Measurements from ENCODE around the gene MYEOV. TPM values are rescaled to one million over a fixed set of nuclear protein-coding genes. Genes with fewer than 3 reads are reported as not detected.
A peak's percentile ranks its signal among the peaks of the same experiment; 100 is the strongest.

MYEOV gene
- total RNA-seq, 1 donor from 2014 or later, result 0.39 TPM

DNA sequence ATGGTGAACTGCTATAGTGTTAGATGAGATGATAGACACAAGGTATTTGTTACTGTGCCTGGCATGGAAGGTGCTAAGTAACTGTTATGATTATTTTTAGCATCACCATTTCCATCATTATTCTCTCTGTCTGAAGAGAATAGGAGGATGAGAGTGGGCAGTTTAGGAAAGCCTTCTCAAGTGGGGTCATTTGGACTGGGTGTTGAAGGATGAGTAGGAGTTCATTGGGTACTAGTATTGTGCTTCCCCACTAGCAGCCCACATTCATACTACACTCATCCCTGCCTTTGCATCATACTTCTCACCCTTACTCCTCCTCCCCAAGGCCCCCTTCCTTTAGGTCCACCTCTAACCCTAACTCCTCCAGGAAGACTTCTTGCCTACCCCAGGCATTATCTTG, 20.6 kb downstream of the MYEOV start:
- DNase-seq (ENCODE audit: low read depth in 2 of 2), result no peak

DNA sequence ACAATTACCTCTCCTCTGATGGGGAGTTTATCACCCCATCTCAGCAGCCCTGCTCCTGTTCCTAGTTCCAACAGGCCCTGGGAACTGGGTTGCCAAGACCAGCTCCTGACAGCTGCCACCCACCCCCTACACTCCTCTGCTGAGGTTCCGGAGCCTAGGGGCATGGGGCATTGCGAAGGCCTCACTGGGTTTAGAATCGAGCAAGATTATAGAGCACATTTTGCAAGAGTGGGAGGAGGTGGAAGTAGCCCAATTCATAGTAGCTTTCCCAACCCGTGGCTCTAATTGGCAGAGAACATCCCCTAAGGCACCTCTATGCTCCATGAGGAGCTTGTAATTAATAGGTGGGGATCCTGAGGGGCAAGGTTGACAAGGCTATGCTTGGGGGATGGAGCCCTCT, 23.0 kb downstream of the MYEOV start:
- no peak for DNase-seq (ENCODE audit: low read depth in 2 of 2)

DNA sequence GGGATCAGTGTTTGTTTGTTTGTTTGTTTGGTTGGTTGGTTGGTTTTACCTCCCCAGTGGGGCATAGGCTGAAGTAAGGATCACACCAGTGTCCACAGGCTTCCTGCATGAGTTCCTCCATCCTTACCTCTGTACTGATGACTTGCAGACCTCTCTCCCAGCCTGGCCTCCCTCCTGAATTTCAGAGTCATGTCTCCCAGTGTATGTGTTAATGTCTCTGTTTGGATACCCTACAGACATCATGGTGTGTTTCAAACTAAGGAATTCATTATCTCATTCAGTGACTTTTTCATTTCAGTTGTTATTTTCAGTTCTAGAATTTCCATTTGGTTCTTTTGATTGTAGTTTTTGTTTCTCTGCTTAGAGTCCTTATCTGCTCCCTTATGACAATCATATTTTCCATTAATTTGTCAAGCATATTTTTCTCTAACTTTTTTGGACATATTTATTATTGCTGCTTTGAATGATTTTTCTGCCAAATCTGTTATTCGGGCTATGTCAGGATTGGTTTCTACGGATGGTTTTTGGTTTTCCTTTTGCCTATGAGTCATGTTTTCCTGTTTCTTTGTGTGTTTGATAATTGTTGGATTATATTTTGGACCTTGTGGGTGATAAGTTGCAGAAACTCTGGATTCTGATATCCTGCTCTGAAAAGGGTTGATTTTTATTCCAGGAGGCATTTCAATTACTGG, 23.6 kb downstream of the MYEOV start:
- peak in 1 of 2 donors; percentile 57 for DNase-seq (ENCODE audit: low read depth in 2 of 2)

GRCh38 chr11:69318093-69318420, 24.1 kb downstream of the MYEOV start:
- no peak for DNase-seq (ENCODE audit: low read depth in 2 of 2)

- DNase-seq (ENCODE audit: low read depth in 2 of 2), result no peak
These were observed 25.5 kb downstream of the MYEOV start for GRCh38 chr11:69319255-69320106.

GRCh38 chr11:69320326-69320725, 26.4 kb downstream of the MYEOV start:
- no peak for DNase-seq (ENCODE audit: low read depth in 2 of 2)

GRCh38 chr11:69320756-69321741, 27.1 kb downstream of the MYEOV start:
- DNase-seq (ENCODE audit: low read depth in 2 of 2), result peak in 1 of 2 donors; percentile 51

- peak in 1 of 2 donors; percentile 69 for DNase-seq (ENCODE audit: low read depth in 2 of 2)
These were observed 28.0 kb downstream of the MYEOV start for GRCh38 chr11:69321877-69322361.

- no peak for DNase-seq (ENCODE audit: low read depth in 2 of 2)
These were observed 31.5 kb downstream of the MYEOV start for GRCh38 chr11:69325446-69325845.

- DNase-seq (ENCODE audit: low read depth in 2 of 2), result no peak
These were observed 32.8 kb downstream of the MYEOV start for GRCh38 chr11:69326622-69327219.

GRCh38 chr11:69327741-69328191, 33.8 kb downstream of the MYEOV start:
- no peak for DNase-seq (ENCODE audit: low read depth in 2 of 2)

GRCh38 chr11:69328231-69328630, 34.3 kb downstream of the MYEOV start:
- DNase-seq (ENCODE audit: low read depth in 2 of 2), result no peak

GRCh38 chr11:69329581-69329980, 35.6 kb downstream of the MYEOV start:
- DNase-seq (ENCODE audit: low read depth in 2 of 2), result no peak

DNA sequence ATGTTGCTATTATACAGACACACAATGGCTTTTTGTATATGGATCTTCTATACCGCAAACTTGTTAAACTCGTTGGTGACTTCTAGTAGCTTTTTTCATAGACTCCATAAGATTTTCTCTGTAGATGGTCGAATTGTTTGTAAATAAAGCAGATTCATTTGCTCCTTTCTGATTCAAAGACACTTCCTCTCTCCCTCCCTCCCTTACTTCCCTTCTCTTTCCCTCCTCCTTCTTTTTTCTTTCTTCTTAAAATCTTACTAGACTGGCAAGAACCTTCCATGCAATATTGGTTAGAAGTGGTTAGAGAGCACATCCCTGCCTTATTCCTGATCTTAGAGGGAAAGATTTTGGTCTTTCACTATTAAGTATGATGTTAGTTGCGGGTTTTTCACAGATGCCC, 36.4 kb downstream of the MYEOV start:
- no peak for DNase-seq (ENCODE audit: low read depth in 2 of 2)

- DNase-seq (ENCODE audit: low read depth in 2 of 2), result no peak
These were observed 39.3 kb downstream of the MYEOV start for GRCh38 chr11:69333149-69333710.

GRCh38 chr11:69333879-69334278, 39.9 kb downstream of the MYEOV start:
- DNase-seq (ENCODE audit: low read depth in 2 of 2), result no peak

DNA sequence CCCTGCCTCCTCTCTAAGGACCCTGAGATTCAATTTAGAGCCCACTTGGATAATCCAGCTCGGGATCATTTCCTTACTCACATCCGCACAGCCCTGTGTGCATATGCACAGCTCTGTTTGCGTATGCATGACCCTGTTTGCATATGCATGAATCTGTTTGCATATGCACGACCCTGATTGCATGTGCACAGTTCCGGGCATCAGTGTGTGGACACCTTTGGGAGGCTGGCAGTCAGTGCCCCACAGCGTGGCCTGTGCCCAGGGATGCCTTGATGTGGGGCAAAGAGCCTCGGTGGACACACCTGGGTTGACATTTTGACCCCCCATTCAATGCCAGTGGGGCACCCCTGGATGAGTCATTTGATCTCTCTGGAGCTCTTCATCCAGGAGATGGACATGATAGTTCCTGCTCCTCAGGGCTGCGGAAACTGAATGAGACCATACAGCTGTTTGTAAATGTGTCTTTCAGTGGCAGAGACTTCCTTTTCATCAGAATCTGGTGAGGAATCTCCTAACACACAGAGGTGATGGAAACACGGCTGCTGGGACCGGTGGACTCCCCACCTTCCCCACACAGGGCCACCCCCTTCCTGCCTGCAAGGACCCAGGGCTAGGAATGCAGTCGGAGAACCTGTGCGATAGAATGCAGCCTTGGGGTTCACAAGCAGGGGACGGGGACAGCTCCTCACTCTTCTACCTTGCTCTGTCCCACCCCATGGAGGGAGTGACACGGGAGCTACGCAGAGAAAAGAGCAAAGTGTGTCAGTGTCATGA, 41.2 kb downstream of the MYEOV start:
- no peak for DNase-seq (ENCODE audit: low read depth in 2 of 2)

GRCh38 chr11:69335781-69336405, 41.9 kb downstream of the MYEOV start:
- DNase-seq (ENCODE audit: low read depth in 2 of 2), result no peak

GRCh38 chr11:69337211-69337721, 43.3 kb downstream of the MYEOV start:
- DNase-seq (ENCODE audit: low read depth in 2 of 2), result no peak
